ENCODE measurements around the gene CROCC. TPM values are rescaled to one million over a fixed set of nuclear protein-coding genes. Genes with fewer than 3 reads are reported as not detected.

The CROCC gene
- total and polyA plus RNA-seq, 9 of the 15 experiments (the other 6 are each of a cell fraction or from before 2014, with no cell fraction given): 0.17 to 15.4 (median 7.6) TPM

DNA sequence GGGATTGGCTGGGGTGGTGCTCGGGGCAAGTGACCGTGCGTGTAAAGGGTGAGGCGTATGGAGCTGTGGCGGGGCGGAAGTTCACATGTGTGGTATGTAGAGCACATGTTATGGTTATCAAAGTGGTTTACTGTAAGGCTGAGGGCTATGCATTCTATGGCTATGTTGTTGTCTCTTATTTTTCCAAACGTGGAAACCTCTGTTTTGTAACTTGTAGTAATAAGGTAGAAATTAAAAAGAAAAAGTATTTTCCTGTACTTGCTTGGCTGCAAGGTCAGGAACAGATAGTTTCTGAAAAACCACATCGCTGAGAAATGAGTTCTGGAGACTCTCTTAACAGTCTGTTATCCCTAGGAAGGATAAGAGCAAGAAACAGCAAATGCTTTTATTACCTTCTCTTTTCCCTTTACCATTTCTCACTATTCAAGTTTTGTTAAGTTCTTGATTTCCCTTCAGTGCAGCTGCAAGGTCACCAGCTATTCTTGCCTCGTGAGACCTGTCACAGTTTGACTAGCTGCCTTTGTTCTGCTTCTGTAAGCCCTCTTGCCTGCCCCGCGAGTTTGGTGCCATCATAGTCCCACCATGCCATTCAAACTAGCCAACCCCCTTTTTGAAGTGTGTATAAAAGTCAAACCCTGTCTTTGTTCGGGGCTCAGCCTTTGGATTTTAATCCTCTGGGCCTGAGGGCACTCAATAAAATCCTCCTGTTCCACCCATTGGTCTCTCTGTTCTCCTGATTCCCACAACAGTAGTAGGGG lies 16.4 kb upstream of the CROCC start:
- no peaks in the 10 kb centered on the region for H4K20me1 ChIP-seq (replicated peaks; ENCODE audit: control insufficient read depth, insufficient read depth, low read length)
- H3K36me3 ChIP-seq (ENCODE audit: control insufficient read depth, insufficient read depth, low read length): no peaks in the 10 kb centered on the region
- POLR2A ChIA-PET: interaction anchor here (0.6 to 4.0 kb wide), 64 partner anchors 9 to 1361 kb away, joined by 3 to 71 read pairs (median 4); partner anchors contain the start of genes CROCC, RNU1-1, RNU1-2 and SDHB
- ATAC-seq (peak; percentile 87), DNase-seq (ENCODE audit: extremely low read depth in 1 of 4, low spot score in 3 of 4) (peak; percentile 59 to 85 (median 70)), FAIRE-seq (peak; percentile 29)
- H2AFZ ChIP-seq (ENCODE audit: low read depth, low read length): peak overlapping the region; percentile 98
- BruUV-seq (replicated peaks): TSS peak; percentile 100
- H3K79me2 ChIP-seq (ENCODE audit: control insufficient read depth, insufficient read depth, low read length): no peaks in the 10 kb centered on the region
- peak overlapping the region; percentile 75 for H3K4me2 ChIP-seq (ENCODE audit: insufficient read depth, low read length)
- no peaks in the 10 kb centered on the region for H3K9me1 ChIP-seq (ENCODE audit: control insufficient read depth, insufficient read depth, low read length)
- in situ Hi-C loops (cut with MboI): loop anchor here (25.0 kb wide), 1 partner anchor 293 kb away; the partner anchor contains the start of gene NBPF1
- H3K4me1 ChIP-seq (replicated peaks in 1 of 2; ENCODE audit: control insufficient read depth in 2 of 2, insufficient read depth in 2 of 2, low read length in 2 of 2): peaks cover 13 to 19% of the 10 kb centered on the region in 2 experiments; a peak in 4 of 5 replicates
- H3K9ac ChIP-seq (ENCODE audit: insufficient read depth in 1 of 2, low read depth in 2 of 2, low read length in 2 of 2): peak overlapping the region; percentile 98
- CTCF ChIA-PET (ENCODE audit: low intra/inter-chr PET ratio): no interaction called here
- WGBS (ENCODE audit: insufficient coverage, low coverage, missing lambda C conversion rate): 2% methylated on average over 12 of the region's 12 CpGs
- H3K27me3 ChIP-seq (ENCODE audit: control insufficient read depth in 2 of 2, insufficient read depth in 2 of 2, low read length in 2 of 2): no peaks in the 10 kb centered on the region
- H3K4me3 ChIP-seq: peak overlapping the region; percentile 36
- H3K27ac ChIP-seq (ENCODE audit: extremely low read depth, low read depth, low read length): peak overlapping the region; percentile 99
- 0 out of 2 replicates have a peak, but pooled peaks cover 7% of the 10 kb centered on the region for H3K9me3 ChIP-seq (replicated peaks; ENCODE audit: control insufficient read depth, insufficient read depth, low read depth, low read length)
- intact Hi-C loops (cut with micrococcal nuclease): loop anchor here (1.0 kb wide), 1 partner anchor 9 kb away; no protein-coding TSS in a partner anchor
- TF ChIP-seq, protein P1, sequence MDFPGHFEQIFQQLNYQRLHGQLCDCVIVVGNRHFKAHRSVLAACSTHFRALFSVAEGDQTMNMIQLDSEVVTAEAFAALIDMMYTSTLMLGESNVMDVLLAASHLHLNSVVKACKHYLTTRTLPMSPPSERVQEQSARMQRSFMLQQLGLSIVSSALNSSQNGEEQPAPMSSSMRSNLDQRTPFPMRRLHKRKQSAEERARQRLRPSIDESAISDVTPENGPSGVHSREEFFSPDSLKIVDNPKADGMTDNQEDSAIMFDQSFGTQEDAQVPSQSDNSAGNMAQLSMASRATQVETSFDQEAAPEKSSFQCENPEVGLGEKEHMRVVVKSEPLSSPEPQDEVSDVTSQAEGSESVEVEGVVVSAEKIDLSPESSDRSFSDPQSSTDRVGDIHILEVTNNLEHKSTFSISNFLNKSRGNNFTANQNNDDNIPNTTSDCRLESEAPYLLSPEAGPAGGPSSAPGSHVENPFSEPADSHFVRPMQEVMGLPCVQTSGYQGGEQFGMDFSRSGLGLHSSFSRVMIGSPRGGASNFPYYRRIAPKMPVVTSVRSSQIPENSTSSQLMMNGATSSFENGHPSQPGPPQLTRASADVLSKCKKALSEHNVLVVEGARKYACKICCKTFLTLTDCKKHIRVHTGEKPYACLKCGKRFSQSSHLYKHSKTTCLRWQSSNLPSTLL (IDR thresholded peaks at IDR 0.05): no peak
- TF ChIP-seq, protein P2, sequence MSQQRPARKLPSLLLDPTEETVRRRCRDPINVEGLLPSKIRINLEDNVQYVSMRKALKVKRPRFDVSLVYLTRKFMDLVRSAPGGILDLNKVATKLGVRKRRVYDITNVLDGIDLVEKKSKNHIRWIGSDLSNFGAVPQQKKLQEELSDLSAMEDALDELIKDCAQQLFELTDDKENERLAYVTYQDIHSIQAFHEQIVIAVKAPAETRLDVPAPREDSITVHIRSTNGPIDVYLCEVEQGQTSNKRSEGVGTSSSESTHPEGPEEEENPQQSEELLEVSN (IDR thresholded peaks at IDR 0.05; ENCODE audit: borderline replicate concordance in 1 of 2, extremely low read depth in 1 of 2, insufficient read depth in 1 of 2, insufficient read length in 1 of 2, low read depth in 1 of 2, low read length in 1 of 2, poor library complexity in 1 of 2, severe bottlenecking in 1 of 2): peak; percentile 8 to 9
- TF ChIP-seq SAP30 (IDR thresholded peaks at IDR 0.05; ENCODE audit: borderline replicate concordance, insufficient read depth, low read depth, low read length, poor library complexity, severe bottlenecking): no peak
- TF ChIP-seq, protein P3, sequence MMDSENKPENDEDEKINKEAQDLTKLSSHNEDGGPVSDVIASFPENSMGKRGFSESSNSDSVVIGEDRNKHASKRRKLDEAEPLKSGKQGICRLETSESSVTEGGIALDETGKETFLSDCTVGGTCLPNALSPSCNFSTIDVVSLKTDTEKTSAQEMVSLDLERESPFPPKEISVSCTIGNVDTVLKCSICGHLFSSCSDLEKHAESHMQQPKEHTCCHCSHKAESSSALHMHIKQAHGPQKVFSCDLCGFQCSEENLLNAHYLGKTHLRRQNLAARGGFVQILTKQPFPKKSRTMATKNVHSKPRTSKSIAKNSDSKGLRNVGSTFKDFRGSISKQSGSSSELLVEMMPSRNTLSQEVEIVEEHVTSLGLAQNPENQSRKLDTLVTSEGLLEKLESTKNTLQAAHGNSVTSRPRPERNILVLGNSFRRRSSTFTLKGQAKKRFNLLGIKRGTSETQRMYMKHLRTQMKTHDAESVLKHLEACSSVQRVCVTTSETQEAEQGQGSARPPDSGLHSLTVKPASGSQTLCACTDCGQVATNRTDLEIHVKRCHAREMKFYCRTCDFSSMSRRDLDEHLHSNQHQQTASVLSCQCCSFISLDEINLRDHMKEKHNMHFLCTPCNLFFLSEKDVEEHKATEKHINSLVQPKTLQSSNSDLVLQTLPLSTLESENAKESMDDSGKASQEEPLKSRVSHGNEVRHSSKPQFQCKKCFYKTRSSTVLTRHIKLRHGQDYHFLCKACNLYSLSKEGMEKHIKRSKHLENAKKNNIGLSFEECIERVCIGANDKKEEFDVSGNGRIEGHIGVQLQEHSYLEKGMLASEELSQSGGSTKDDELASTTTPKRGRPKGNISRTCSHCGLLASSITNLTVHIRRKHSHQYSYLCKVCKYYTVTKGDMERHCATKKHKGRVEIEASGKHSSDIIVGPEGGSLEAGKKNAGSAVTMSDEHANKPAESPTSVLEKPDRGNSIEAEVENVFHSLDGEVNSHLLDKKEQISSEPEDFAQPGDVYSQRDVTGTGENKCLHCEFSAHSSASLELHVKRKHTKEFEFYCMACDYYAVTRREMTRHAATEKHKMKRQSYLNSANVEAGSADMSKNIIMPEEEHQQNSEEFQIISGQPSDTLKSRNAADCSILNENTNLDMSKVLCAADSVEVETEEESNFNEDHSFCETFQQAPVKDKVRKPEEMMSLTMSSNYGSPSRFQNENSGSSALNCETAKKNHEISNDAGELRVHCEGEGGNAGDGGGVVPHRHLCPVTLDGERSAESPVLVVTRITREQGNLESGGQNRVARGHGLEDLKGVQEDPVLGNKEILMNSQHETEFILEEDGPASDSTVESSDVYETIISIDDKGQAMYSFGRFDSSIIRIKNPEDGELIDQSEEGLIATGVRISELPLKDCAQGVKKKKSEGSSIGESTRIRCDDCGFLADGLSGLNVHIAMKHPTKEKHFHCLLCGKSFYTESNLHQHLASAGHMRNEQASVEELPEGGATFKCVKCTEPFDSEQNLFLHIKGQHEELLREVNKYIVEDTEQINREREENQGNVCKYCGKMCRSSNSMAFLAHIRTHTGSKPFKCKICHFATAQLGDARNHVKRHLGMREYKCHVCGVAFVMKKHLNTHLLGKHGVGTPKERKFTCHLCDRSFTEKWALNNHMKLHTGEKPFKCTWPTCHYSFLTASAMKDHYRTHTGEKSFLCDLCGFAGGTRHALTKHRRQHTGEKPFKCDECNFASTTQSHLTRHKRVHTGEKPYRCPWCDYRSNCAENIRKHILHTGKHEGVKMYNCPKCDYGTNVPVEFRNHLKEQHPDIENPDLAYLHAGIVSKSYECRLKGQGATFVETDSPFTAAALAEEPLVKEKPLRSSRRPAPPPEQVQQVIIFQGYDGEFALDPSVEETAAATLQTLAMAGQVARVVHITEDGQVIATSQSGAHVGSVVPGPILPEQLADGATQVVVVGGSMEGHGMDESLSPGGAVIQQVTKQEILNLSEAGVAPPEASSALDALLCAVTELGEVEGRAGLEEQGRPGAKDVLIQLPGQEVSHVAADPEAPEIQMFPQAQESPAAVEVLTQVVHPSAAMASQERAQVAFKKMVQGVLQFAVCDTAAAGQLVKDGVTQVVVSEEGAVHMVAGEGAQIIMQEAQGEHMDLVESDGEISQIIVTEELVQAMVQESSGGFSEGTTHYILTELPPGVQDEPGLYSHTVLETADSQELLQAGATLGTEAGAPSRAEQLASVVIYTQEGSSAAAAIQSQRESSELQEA (IDR thresholded peaks at IDR 0.05; ENCODE audit: low read depth): no peak
- TF ChIP-seq SMAD4 (CRISPR knock-in tag; conservative IDR thresholded peaks at IDR 0.05): 0 out of 2 replicates have a peak, but pooled peaks have one; percentile 51
- TF ChIP-seq CHD2 (IDR thresholded peaks at IDR 0.05; ENCODE audit: low read depth, low read length): peak; percentile 72
- peak; percentile 92 for TF ChIP-seq ZNF561 (CRISPR knock-in tag; conservative IDR thresholded peaks at IDR 0.05)
